RWPE1 (cell line): ENCODE measurements around the gene DCLK2.

ENCODE experiments used
- CTCF ChIA-PET: fragments of 350-600 bp; sonication (Branson Sonifier 250); formaldehyde crosslinking; extraction: SDS; loops from one replicate; lab custom pipeline; 2021; lab: Yijun Ruan, JAX
- POLR2A ChIA-PET: fragments of 400-600 bp; formaldehyde crosslinking; extraction: SDS; loops from one replicate; lab custom pipeline; 2020; ENCODE audit warnings: antibody characterized with exemption; ENCODE audit not compliant: low non-redundant PET; lab: Yijun Ruan, JAX
- DNase-seq: peaks from one replicate; pipeline ENCODE4 v3.0.0; 2012; ENCODE audit warnings: low spot score
- H3K27ac ChIP-seq: fragments of 450-650 bp; 2 replicates; pipeline ENCODE4 v1.5.1; 2017
- TF ChIP-seq, protein P1 (sequence below): fragments of 450-650 bp; conservative IDR thresholded peaks from 2 replicates; pipeline ENCODE4 v1.5.1; 2017; ENCODE audit warnings: low read depth, mild to moderate bottlenecking

Gene DCLK2

DNA sequence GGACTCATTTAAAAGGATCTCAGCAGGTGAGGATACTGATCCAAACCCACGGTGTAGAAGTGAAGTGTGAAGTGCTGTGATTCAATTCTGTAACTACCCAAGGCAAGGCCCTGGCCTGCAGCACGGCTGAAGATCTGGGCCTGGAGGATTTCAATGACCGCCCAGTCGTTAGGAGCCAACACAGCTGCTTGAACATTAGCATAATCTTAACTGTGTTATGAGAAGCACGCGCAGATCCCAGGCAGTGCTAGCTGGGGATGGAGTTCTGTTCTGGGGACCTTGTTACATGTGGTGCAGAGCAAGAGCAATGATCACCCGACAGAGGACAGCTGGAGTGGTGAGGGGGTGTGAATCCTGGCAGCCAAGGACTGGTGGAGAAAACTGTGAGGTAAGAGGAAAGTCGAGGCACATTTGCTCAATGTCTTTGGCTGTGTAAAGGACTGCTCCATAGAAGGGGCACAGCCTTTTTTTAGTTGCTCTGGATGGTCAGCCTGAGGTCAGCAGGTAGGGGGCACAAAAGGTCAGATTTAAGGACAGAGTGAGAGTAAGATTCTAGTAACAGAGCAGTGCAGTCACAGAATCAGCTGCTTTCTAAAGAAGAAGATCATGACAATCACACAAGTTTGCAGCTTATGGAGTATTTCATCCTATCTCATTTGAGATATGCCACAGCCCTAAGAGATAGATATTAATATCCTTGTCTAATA lies 181.8 kb downstream of the DCLK2 start:
- POLR2A ChIA-PET: interaction anchor here (0.6 kb wide), 1 partner anchor 799 kb away, joined by 10 read pairs; no protein-coding TSS in a partner anchor
- no peak overlapping the region for H3K27ac ChIP-seq
- no peak for DNase-seq
- TF ChIP-seq, protein P1, sequence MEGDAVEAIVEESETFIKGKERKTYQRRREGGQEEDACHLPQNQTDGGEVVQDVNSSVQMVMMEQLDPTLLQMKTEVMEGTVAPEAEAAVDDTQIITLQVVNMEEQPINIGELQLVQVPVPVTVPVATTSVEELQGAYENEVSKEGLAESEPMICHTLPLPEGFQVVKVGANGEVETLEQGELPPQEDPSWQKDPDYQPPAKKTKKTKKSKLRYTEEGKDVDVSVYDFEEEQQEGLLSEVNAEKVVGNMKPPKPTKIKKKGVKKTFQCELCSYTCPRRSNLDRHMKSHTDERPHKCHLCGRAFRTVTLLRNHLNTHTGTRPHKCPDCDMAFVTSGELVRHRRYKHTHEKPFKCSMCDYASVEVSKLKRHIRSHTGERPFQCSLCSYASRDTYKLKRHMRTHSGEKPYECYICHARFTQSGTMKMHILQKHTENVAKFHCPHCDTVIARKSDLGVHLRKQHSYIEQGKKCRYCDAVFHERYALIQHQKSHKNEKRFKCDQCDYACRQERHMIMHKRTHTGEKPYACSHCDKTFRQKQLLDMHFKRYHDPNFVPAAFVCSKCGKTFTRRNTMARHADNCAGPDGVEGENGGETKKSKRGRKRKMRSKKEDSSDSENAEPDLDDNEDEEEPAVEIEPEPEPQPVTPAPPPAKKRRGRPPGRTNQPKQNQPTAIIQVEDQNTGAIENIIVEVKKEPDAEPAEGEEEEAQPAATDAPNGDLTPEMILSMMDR: no peak
- CTCF ChIA-PET: no interaction called here

DNA sequence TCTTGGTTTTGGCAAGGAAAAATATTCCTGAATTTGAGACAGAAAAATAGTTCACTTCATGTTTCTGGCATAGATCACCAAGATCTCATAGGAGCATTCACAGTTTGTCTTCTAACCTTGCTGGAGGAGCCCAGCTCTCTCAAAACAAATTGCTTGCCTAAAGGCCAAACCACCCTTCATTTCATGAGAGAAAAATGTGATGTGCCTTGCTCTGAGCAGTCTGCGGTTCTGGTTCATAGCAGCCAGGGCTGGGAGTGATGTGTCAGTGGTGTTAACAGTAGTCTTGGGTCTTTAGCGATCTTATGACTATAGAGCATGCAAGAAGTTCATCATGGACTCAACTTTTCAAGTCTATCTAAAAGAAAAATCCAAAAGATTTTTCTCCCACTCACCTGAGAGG lies 183.3 kb downstream of the DCLK2 start:
- TF ChIP-seq, protein P1: no peak
- no peak for DNase-seq
- 0 out of 2 replicates have a peak overlapping the region, but pooled peaks have one; percentile 29 for H3K27ac ChIP-seq
- POLR2A ChIA-PET: no interaction called here
- CTCF ChIA-PET: interaction anchor here (0.8 kb wide), 1 partner anchor 685 kb away, joined by 3 read pairs; no protein-coding TSS in a partner anchor

DNA sequence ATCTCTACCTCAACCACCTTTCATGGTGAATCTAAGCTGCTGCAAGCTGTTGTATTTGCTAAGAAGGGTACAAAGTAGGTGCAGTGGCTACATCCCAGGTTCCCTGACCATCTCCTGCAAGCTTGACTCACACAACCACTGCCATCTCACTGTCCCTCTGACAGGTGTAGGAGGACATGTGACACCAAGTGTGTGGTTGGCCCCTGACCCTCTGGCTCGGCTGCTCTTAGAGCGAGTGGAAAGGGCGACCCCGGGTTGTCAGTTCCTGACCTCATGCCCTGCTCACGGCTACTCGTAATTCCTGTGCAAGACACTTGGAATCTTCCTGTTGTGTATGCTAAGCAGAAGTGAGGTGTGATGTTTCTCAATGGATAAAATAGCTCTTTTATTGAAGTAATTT lies 184.4 kb downstream of the DCLK2 start:
- POLR2A ChIA-PET: no interaction called here
- TF ChIP-seq, protein P1: no peak
- CTCF ChIA-PET: no interaction called here
- DNase-seq: no peak
- no peak overlapping the region for H3K27ac ChIP-seq

DNA sequence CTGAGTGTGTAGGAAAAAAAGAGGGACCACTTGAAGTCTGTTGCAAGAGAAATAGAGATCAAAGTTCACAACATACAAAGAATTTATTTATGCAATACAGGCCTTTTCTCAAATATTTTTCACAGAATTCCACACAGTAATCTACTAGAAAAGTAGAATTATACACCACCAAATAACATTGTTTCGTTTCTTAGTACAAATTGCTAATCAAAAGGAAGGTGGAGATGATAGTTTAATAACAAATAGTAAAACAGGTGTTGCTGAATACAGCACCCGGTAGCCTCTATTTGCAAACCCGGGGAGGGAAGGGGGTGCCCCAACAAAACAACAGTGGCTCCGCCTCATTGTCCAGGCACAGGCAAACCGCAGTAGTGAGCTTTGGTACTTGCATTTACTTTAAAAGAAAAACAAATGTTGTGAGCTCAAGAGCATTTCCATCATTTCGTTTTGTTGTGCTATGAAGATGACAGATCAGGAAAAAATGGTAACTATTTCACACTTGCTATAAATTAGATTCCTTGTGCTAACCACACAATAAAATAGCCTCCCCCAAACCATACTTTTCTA lies 186.4 kb downstream of the DCLK2 start:
- ChIA-PET CTCF (no interaction called here), POLR2A (no interaction called here)
- no peak overlapping the region for H3K27ac ChIP-seq
- no peak for DNase-seq
- TF ChIP-seq, protein P1: no peak

DNA sequence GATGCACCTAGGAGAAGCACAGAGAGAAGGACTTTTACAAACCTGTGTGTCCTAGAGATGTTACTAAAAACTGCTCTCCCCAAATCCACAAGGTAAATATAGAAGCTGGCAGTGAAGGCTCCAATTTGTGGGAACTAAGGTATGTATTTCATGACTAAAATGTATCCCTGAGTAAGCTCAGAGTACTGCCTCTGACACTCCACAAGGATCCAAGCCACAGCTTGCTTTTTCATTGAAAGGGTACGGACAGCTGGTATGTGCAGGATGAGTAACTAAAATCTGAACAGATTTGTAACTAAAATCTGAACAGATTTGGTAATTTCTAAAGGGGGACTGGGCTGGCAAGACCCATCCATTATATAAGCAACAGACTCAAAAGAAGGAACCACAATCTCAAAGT lies 187.6 kb downstream of the DCLK2 start:
- ChIA-PET CTCF (no interaction called here), POLR2A (no interaction called here)
- DNase-seq: no peak
- no peak overlapping the region for H3K27ac ChIP-seq
- TF ChIP-seq, protein P1: no peak

DNA sequence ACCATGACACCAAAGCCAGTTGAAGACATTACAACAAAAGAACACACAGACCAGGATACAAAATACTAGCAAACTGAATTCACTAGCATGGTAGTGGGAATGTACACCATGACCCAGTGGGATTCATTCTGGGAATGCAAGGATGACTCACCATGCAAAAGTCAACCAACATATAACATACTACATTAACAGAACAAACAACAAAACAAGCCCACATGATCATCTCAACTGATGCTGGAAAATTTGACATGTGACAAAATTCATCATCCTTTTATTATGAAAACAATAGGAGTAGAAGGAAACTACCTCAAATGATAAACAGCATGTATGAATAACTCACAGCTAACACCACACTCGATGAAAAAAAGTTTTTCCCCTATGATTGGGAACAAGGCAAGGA lies 190.2 kb downstream of the DCLK2 start:
- ChIA-PET CTCF (no interaction called here), POLR2A (no interaction called here)
- no peak overlapping the region for H3K27ac ChIP-seq
- TF ChIP-seq, protein P1: no peak
- DNase-seq: no peak
